ENCODE data around the gene CHKA. TPM values are rescaled to one million over a fixed set of nuclear protein-coding genes. Genes with fewer than 3 reads are reported as not detected.

CHKA gene
- total and polyA plus RNA-seq, 2 donors (not counting 3 experiments of a cell fraction or from before 2014, with no cell fraction given) = 21.4 to 25.1 TPM

- BruUV-seq (replicated peaks) = no TSS peak
- H3K36me3 ChIP-seq (ENCODE audit: control insufficient read depth in 2 of 2, extremely low read depth in 1 of 2, insufficient read depth in 2 of 2, low read length in 2 of 2) = no peaks in the 10 kb centered on the region
- peaks cover 3% of the 10 kb centered on the region for H3K4me1 ChIP-seq (ENCODE audit: control insufficient read depth, extremely low read depth, insufficient read depth, low read length)
- intact Hi-C loops (cut with micrococcal nuclease) = no loop called here
- peak overlapping the region; percentile 17 to 50 (median 23) for H3K4me3 ChIP-seq (replicated peaks in 1 of 3; ENCODE audit: insufficient read depth in 1 of 3, low read depth in 1 of 3, low read length in 3 of 3)
- no peaks in the 10 kb centered on the region for H3K9me1 ChIP-seq (replicated peaks; ENCODE audit: control insufficient read depth, extremely low read depth, insufficient read depth, low read length)
- peak overlapping the region; percentile 82 for H2AFZ ChIP-seq (ENCODE audit: low read depth, low read length)
- H3K79me2 ChIP-seq (ENCODE audit: control insufficient read depth, insufficient read depth, low read length) = no peaks in the 10 kb centered on the region
- no peak overlapping the region for H3K4me2 ChIP-seq (ENCODE audit: insufficient read depth, low read length)
- ChIA-PET POLR2A (no interaction called here), CTCF (no interaction called here)
- H4K20me1 ChIP-seq (replicated peaks; ENCODE audit: control insufficient read depth, extremely low read depth, insufficient read depth, low read length) = no peaks in the 10 kb centered on the region
- dilution Hi-C loops (cut with MboI; ENCODE audit: extremely low pct_ligation_motif_present, low sequenced_read_pairs) = no loop called here
- no peak overlapping the region for H3K27ac ChIP-seq (ENCODE audit: insufficient read depth, low read depth, low read length)
- no peak overlapping the region for H3K9ac ChIP-seq (replicated peaks; ENCODE audit: extremely low read depth, insufficient read depth, low read length)
- FAIRE-seq (peak; percentile 24), DNase-seq (ENCODE audit: low read depth, low spot score) (no peak)
- TF ChIP-seq JUN (IDR thresholded peaks at IDR 0.05; ENCODE audit: borderline replicate concordance, insufficient read depth, insufficient read length, low read depth) = no peak
- TF ChIP-seq POLR2A (IDR thresholded peaks at IDR 0.05; ENCODE audit: low read depth, low read length) = no peak
- H3K9me3 ChIP-seq (replicated peaks; ENCODE audit: control insufficient read depth, insufficient read depth, low read length) = no peaks in the 10 kb centered on the region
- no peaks in the 10 kb centered on the region for H3K27me3 ChIP-seq (ENCODE audit: control insufficient read depth in 2 of 2, insufficient read depth in 2 of 2, low read length in 2 of 2)
Observed at GRCh38 chr11:68002938-68003845, 118.0 kb downstream of the CHKA start.

Small RNA genes within 50 kb of the gene (microRNA-seq; reads per million reads assigned to microRNA genes)
- gene MIR4691 (ENCODE audit: borderline number of aligned reads, borderline replicate concordance) = not detected
- not detected for gene MIR6753 (ENCODE audit: borderline number of aligned reads, borderline replicate concordance)
- gene MIR7113 (ENCODE audit: borderline number of aligned reads, borderline replicate concordance) = not detected

Small RNA genes within 50 kb of the gene (small RNA-seq; reads per million reads assigned to genes)
- gene MIR6753 (ENCODE audit: insufficient read depth, insufficient read length, low read depth, low replicate concordance) = not detected

Other genes starting within 250 kb of the CHKA start
- 10.6 and 11.5 TPM in 2 replicates for gene UNC93B1, start 117.3 kb downstream of the CHKA start, total RNA-seq
- gene UNC93B1, start 117.3 kb downstream of the CHKA start, polyA plus RNA-seq = 18.9 and 22.0 TPM in 2 replicates
- 0.13 and 0.37 TPM in 2 replicates for gene ALDH3B1, start 111.1 kb downstream of the CHKA start, total RNA-seq
- gene ALDH3B1, start 111.1 kb downstream of the CHKA start, polyA plus RNA-seq = 1.0 TPM in 2 replicates
- 150 and 170 TPM in 2 replicates for gene NDUFS8, start 90.7 kb downstream of the CHKA start, total RNA-seq
- gene NDUFS8, start 90.7 kb downstream of the CHKA start, polyA plus RNA-seq = 166 and 220 TPM in 2 replicates
- gene TCIRG1, start 82.4 kb downstream of the CHKA start, total RNA-seq = 124 and 134 TPM in 2 replicates
- gene TCIRG1, start 82.4 kb downstream of the CHKA start, polyA plus RNA-seq = 183 and 236 TPM in 2 replicates
- gene KMT5B, start 91.9 kb upstream of the CHKA start, total RNA-seq = 35.6 and 36.3 TPM in 2 replicates
- gene KMT5B, start 91.9 kb upstream of the CHKA start, polyA plus RNA-seq = 7.1 and 10.1 TPM in 2 replicates
- 26.4 and 28.4 TPM in 2 replicates for gene C11orf24, start 150.6 kb upstream of the CHKA start, total RNA-seq
- 34.1 and 40.4 TPM in 2 replicates for gene C11orf24, start 150.6 kb upstream of the CHKA start, polyA plus RNA-seq
- 44.3 and 51.8 TPM in 2 replicates for gene LRP5, start 191.2 kb upstream of the CHKA start, total RNA-seq
- gene LRP5, start 191.2 kb upstream of the CHKA start, polyA plus RNA-seq = 35.1 and 40.0 TPM in 2 replicates

All from endothelial cell of umbilical vein (primary cell).